ENCODE measurements around the gene SACM1L.

The SACM1L gene

DNA sequence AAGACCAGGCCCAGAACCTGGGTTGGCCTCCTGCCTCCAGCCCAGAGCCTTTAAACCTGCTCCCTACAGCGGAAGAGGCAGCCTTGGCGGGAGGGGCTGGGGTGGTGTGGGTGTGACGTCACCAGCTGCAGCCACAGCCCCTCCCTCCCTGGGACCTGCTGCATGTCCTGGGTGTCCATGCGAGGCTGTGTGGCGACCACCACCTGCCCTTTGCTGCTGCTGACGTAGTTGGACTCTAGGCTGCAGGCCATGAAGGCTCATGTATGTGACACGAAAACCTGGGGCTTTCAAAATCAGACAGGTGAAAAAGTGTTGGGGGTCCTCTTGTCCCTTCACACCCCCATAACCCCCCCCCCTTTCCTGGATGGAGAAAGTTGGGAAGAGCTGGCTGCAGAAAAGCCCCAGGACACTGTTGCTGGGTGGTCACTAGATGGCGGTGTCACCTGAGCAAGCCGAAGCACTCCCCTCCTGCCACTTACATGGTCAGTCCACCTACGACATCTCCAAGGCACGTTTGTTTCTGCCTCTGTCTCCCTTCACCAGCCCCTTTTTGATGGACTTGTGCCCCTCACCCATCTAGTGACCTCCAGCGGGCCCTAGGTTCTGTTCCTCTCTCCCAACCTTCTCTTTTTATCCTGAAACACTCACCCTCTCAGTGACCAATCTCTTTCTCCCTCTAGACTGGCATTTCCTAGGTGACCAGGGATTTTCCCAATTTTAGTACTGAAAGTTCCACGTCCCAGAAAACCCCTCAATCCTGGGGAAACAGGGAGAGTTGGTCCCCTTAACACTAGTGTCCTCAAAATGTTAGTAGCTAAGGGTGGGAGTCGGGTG is 71.9 kb downstream of the SACM1L start:
- H3K4me3 ChIP-seq (ENCODE audit: low read length) = no peak overlapping the region
- peak; percentile 68 for DNase-seq (ENCODE audit: low read depth)
- peak; percentile 81 for TF ChIP-seq CTCF (conservative IDR thresholded peaks at IDR 0.05; ENCODE audit: low read length)

- TF ChIP-seq CTCF (conservative IDR thresholded peaks at IDR 0.05; ENCODE audit: low read length) = no peak
- no peak overlapping the region for H3K4me3 ChIP-seq (ENCODE audit: low read length)
- no peak for DNase-seq (ENCODE audit: low read depth)
Observed at GRCh38 chr3:45761831-45762230, 72.6 kb downstream of the SACM1L start.

DNA sequence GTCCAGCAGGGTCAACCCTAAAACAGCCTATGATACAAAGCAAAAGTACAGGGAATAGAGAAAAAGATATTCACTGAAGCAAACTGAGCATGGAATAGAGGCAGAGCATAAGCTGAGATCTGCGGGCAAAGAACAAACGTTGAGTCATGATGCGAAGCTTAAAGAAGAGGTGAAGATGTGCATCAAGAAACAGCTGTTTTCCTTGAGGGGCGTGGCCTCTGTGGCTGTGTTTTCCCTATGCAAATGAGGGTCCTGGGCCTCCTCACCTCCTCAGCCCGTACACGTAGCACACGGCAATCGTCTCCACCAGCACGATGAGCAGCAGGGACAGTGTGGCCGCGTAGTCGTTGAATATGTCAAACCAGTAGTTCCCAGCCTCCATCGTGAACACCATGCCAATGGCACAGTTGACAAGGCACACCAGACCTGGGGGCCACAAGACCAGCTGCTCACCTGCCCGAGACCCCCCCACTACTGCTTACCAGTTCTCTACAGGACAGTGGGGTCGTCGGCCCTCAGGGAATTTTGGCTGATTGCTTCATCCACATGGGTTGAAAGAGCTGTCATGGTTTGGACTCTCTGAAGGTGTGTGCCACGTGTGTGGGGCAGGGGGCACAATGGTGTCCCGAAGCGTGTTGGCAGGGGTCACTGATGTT is 73.6 kb downstream of the SACM1L start:
- no peak overlapping the region for H3K4me3 ChIP-seq (ENCODE audit: low read length)
- DNase-seq (ENCODE audit: low read depth) = no peak
- TF ChIP-seq CTCF (conservative IDR thresholded peaks at IDR 0.05; ENCODE audit: low read length) = no peak

DNA sequence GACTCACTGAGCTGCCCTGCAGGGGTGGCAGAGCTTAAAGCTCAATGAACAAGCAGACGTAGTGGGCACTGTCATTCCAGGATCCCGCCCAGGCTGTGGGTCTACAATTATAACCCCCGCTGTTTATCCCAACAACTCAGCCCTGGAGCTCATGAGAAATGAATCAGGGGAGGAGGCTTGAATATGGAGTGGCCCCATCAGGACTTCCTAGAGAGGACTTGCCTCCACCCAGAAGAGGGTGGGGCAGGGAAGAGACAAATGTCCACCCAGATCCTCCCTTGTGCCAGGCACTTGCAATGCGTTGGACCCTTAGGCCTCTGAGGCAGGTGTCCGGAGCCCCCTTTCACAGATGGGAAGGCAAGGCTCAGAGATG is 74.1 kb downstream of the SACM1L start:
- DNase-seq (ENCODE audit: low read depth) = no peak
- TF ChIP-seq CTCF (conservative IDR thresholded peaks at IDR 0.05; ENCODE audit: low read length) = no peak
- H3K4me3 ChIP-seq (ENCODE audit: low read length) = no peak overlapping the region

GRCh38 chr3:45765266-45765851 is 76.2 kb downstream of the SACM1L start:
- TF ChIP-seq CTCF (conservative IDR thresholded peaks at IDR 0.05; ENCODE audit: low read length) = no peak
- DNase-seq (ENCODE audit: low read depth) = no peak
- no peak overlapping the region for H3K4me3 ChIP-seq (ENCODE audit: low read length)

DNA sequence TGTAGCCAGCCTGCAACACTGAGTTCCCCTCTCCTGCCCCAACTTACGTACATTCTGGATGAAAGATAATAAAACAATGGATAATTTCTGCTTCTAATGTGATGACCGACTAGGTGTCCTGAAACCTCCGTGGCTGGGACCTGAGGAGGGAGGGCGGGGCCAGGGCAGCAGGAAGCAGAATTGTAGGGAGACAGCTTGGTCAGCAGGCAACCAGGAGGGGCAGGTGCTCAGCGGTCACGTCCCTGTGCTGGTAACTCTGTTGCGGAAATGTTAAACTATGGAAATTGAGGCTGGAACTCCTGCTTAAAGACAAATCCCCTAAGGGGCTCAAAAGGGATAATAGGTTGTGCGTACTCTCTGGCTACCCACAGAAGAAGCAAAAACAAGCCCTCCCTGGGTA is 76.8 kb downstream of the SACM1L start:
- no peak overlapping the region for H3K4me3 ChIP-seq (ENCODE audit: low read length)
- DNase-seq (ENCODE audit: low read depth) = no peak
- TF ChIP-seq CTCF (conservative IDR thresholded peaks at IDR 0.05; ENCODE audit: low read length) = no peak
